H54 (cell line): Measurements from ENCODE around the gene PGM2L1.
A peak's percentile ranks its signal among the peaks of the same experiment; 100 is the strongest.

ENCODE experiments used
- DNase-seq: peaks from one replicate; pipeline ENCODE4 v3.0.0; 2011; ENCODE audit warnings: low spot score, mixed read lengths; ENCODE audit not compliant: insufficient read length
- FAIRE-seq: peaks from 3 replicates; lab custom pipeline; 2011; peaks lifted over from hg19 to GRCh38; lab: Jason Lieb, UNC
- POLR2A ChIP-seq: IDR thresholded peaks from 2 replicates; pipeline ENCODE4 v1.6.1; 2011; ENCODE audit warnings: low read depth, mild to moderate bottlenecking, low read length

The PGM2L1 gene

GRCh38 chr11:74398244-74399159, at the start of gene PGM2L1:
Gene PGM2L1, minus strand, starts transcription at chr11:74398433. Its CDS starts 272 bp downstream, at chr11:74398161.
- FAIRE-seq (peak; percentile 86), DNase-seq (peak; percentile 81)
- TF ChIP-seq POLR2A = peak; percentile 55

- DNase-seq (no peak), FAIRE-seq (no peak)
- TF ChIP-seq POLR2A = no peak
Measured at GRCh38 chr11:74447720-74448119, 49.5 kb upstream of the PGM2L1 start.

- no peak for FAIRE-seq
- TF ChIP-seq POLR2A = no peak
- DNase-seq = no peak
Measured at GRCh38 chr11:74446532-74446938, 48.3 kb upstream of the PGM2L1 start.

- no peak for FAIRE-seq
Measured at GRCh38 chr11:74444173-74444826, 46.1 kb upstream of the PGM2L1 start.

GRCh38 chr11:74443071-74443864, 45.0 kb upstream of the PGM2L1 start:
- no peak for DNase-seq
- TF ChIP-seq POLR2A = no peak
- no peak for FAIRE-seq

More at GRCh38 chr11:74444173-74444826, 46.1 kb upstream of the PGM2L1 start:
- no peak for DNase-seq
- TF ChIP-seq POLR2A = no peak

GRCh38 chr11:74442636-74443035, 44.4 kb upstream of the PGM2L1 start:
- FAIRE-seq (no peak), DNase-seq (no peak)
- no peak for TF ChIP-seq POLR2A

- no peak for FAIRE-seq
- DNase-seq = no peak
- TF ChIP-seq POLR2A = no peak
Measured at GRCh38 chr11:74438681-74439080, 40.4 kb upstream of the PGM2L1 start.

GRCh38 chr11:74437441-74438042, 39.3 kb upstream of the PGM2L1 start:
- no peak for FAIRE-seq
- no peak for TF ChIP-seq POLR2A
- DNase-seq = no peak

- no peak for TF ChIP-seq POLR2A
- DNase-seq (no peak), FAIRE-seq (no peak)
Measured at GRCh38 chr11:74434528-74434927, 36.3 kb upstream of the PGM2L1 start.

- TF ChIP-seq POLR2A = no peak
- FAIRE-seq (no peak), DNase-seq (no peak)
Measured at GRCh38 chr11:74429205-74429604, 31.0 kb upstream of the PGM2L1 start.

- FAIRE-seq (no peak), DNase-seq (no peak)
- no peak for TF ChIP-seq POLR2A
Measured at GRCh38 chr11:74427384-74427886, 29.2 kb upstream of the PGM2L1 start.

GRCh38 chr11:74425100-74425499, 26.9 kb upstream of the PGM2L1 start:
- DNase-seq (no peak), FAIRE-seq (no peak)
- no peak for TF ChIP-seq POLR2A

- peak; percentile 36 for FAIRE-seq
Measured at GRCh38 chr11:74418509-74418895, 20.3 kb upstream of the PGM2L1 start.

More at GRCh38 chr11:74418509-74418895, 20.3 kb upstream of the PGM2L1 start:
- no peak for TF ChIP-seq POLR2A
- DNase-seq = peak; percentile 23
